ENCODE data around the gene DNAH8.
"Not testable (repeated sequence)": the region's sequence is repeated elsewhere in the genome, so short reads cannot be mapped to it uniquely, and the experiment has no call there.

Gene DNAH8

GRCh38 chr6:38749473-38749872 lies 34.4 kb downstream of the DNAH8 start:
- DNase-seq (ENCODE audit: low read depth), result no peak

GRCh38 chr6:38750968-38751615 lies 36.0 kb downstream of the DNAH8 start:
- no peak for DNase-seq (ENCODE audit: low read depth)

DNA sequence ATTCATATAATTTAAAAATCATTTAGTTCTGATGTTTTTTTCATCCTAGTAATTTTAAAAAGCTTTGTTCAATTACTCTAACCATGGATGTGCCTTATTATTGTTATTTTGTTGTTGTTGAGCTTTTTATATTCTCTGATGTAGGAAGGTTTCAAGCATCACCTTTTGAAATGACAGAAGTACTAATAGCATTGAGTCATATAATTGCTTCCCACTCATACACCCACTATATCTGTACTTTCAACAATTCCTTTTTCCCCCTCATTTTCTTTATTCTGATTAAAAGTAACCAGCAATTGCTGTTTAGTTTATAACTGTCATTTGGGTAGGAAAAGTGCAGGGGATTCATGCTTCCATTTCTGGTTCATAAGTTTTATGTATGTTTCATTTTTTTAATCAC lies 38.6 kb downstream of the DNAH8 start:
- no peak for DNase-seq (ENCODE audit: low read depth)

- no peak for DNase-seq (ENCODE audit: low read depth)
These were observed 40.1 kb downstream of the DNAH8 start for GRCh38 chr6:38755207-38755606.

DNA sequence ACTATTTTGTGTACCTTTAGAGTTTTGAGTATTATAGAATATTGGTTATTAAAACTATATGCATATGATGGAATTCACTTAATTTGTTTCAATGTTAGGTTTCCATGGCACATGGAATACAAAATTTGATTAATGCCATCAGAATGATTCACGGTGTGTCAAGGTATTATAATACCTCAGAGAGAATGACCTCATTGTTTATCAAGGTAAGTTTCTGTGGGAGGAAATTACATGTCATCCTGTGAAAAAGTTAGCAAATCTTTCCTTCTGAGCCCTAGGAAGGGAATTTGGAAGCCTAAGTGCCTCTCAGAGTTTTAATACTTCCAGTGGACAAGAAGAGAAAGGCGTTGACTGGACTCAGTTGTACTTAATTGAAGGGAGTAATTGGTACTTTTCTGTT lies 40.8 kb downstream of the DNAH8 start:
- no peak for DNase-seq (ENCODE audit: low read depth)

- no peak for DNase-seq (ENCODE audit: low read depth)
These were observed 45.0 kb downstream of the DNAH8 start for GRCh38 chr6:38760097-38760496.

- peak; percentile 9 for DNase-seq (ENCODE audit: low read depth)
These were observed 47.7 kb downstream of the DNAH8 start for GRCh38 chr6:38762848-38763247.

DNA sequence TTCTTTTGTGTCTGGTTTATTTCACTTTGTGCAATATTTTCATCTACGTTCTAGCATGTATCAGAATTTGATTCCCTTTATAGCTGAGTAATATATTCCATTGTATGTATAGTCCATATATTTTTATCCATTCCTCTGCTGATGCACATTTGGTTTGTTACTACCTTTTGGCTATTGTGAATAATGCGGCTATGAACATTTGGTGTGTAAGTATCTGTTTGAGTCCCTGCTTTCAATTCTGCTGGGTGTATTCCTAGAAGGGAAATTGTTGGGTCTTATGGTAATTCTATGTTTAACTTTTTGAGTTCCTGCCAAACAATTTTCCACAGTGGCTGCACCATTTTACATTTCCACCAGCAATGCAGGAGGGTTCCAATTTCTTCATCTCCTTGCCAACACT lies 52.4 kb downstream of the DNAH8 start:
- DNase-seq (ENCODE audit: low read depth), result no peak

DNA sequence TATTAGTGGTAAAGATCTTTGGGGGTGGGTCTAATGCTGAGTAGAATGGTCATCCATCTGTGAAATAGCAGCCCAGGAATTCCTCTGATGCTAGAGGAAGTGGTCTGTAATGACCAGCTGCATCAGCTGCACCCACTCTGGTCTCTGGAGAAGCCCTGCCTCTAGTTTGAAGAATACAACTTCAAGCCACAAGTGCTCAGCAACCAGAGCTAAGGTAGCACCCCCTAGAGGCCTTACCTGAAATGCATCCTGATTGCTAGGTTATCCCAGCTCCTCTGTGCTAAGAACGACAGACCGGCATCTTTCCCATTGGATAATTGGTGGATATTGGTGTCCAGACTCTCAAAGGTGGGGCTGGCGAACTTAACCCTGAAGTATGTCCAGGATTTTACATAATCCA lies 58.2 kb downstream of the DNAH8 start:
- DNase-seq (ENCODE audit: low read depth), result no peak

DNA sequence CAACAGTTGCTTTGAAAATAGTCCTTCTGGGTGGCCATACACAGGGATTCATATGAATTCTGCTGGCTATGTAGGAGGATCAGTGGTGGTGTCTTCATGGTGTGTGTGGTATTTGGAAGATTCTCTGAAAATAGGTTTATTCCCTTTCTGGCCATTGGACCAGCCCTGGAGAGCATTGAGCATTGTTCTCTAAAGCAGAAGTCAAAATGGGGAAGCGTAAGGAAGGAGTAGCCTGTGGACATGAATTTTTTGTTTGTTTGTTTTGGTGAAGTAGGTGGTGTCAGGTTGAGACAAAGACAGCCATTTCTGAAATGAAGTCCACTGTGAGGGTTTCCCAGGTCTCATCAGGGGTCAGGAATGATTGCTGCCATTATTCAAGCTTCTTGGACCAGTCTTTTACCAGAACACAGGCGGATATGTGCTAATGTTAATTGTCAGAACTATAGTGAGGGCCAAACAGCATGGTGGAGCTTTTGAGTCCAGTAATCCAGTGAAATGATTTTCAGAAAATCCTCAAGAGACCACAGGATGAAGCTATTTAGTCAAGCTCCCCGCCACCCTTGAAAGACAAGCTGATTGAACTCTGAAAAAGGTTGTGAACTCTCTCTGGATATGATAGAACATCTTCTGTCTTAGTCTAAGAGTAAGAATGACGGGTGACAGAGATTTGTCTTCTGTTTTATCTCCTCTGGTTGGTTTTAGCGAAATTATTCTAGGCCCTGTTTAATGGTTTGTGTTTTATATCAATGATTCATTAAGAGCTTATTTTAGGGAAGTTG lies 60.0 kb downstream of the DNAH8 start:
- no peak for DNase-seq (ENCODE audit: low read depth)

GRCh38 chr6:38775870-38776269 lies 60.8 kb downstream of the DNAH8 start:
- DNase-seq (ENCODE audit: low read depth), result peak; percentile 58

DNA sequence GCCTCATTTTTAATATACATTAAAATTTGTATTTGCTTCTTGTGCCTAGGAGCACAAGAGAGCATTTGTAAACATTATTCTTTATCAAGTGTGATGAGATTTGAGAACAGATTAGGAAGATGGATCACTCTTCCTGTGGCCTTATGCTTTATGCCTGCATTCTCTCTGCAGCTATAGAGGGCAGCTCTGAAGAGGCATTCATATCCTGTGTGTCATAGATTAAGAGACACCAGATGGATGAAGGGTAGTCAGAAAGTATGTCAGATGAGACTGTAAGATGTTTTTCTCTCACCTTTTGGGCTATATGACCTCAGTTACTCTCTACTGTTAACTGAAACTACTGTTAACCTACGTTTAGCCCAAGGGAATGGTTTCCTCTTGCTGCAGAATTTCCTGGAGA lies 61.4 kb downstream of the DNAH8 start:
- DNase-seq (ENCODE audit: low read depth), result peak; percentile 77

- DNase-seq (ENCODE audit: low read depth), result no peak
These were observed 64.4 kb downstream of the DNAH8 start for GRCh38 chr6:38779310-38780062.

GRCh38 chr6:38782616-38783015 lies 67.5 kb downstream of the DNAH8 start:
- DNase-seq (ENCODE audit: low read depth), result no peak

DNA sequence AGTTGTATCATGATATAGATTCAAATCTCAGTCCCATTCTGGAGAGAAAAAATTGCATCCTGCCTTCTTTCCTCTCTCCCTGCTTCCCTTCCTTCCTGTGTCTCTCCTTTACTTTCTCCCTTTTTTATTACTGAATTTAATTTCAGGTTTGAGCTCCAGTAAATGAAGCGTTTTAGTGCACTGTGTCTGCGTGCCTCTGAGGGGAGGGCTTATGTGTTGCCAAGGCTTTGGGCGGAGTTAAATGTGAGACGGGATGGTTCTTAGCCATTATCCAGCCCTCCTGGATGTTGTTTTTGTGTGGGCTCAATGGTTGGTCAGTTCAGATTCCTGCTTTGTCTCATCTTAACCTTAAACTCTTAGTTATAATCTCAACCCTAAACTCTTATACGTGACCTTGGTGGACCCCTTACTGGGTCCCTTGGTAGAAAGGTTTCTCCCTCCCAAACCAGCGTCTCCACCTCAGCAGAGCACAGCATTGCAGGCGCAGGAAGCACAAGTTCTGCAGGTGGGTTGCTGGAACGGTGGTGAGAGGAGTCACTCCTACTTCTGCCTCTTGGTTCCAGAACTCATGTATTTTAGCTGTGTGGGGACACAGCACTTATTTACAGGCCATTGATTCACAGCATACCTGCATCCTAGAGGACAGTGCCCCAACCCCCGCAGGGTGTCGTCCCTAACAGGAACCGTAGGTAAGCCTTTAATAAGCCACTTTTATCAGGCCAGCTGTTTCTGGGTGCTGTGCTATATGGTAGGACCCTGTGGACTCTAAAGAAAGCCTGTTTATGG lies 68.5 kb downstream of the DNAH8 start:
- DNase-seq (ENCODE audit: low read depth), result no peak

DNA sequence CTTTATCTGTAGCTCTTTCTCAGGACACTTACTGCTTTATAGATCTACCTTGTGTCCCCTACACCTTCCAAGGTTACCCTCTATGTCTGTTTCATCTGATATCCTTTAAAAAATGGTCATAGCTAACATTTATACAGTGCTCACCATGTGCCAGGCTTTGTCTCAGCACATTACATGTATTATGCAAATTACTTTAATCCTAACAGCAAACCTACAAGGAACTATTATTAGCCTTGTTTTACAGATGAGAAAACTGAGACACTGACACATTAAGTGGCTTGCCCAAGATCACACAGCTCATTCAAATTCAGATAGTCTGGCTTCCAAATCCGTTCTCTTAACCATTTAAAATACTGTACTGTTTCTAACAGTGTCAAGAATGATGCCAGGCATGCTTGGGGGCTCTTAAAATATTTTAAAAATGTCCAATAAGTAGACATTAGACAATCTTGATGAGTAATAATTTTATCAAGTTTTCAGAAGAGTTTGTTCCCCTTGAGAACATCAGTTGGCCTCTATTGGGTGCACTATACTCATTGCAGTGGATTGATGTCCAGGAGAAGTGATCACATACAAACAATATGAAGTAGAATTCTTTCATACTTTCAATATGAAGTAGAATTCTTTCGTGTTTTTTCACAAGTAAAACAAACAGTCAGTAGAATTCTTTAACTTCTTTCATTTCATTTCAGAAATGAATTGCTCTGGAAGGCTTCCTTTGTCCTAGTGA lies 69.6 kb downstream of the DNAH8 start:
- DNase-seq (ENCODE audit: low read depth), result peak; percentile 66

DNA sequence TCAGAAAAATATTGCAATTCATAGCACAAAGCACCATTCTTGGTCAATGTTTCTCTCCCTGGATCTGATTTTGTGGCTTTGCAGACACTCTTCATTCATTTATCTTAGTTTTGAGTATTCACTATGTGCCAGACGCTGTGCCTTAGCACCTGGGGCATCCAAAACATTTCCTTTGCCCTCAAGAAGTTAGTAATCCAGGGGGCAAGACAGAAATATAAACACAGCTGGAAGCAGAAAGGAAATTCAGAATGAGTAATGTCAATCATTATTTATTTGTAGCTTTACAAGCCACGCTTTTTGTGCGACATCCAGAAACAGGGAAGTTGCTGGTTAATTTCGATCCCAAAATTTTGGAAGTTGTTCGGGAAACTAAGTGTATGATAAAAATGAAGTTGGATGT lies 71.4 kb downstream of the DNAH8 start:
- DNase-seq (ENCODE audit: low read depth), result no peak

GRCh38 chr6:38789256-38789655 lies 74.1 kb downstream of the DNAH8 start:
- no peak for DNase-seq (ENCODE audit: low read depth)

DNA sequence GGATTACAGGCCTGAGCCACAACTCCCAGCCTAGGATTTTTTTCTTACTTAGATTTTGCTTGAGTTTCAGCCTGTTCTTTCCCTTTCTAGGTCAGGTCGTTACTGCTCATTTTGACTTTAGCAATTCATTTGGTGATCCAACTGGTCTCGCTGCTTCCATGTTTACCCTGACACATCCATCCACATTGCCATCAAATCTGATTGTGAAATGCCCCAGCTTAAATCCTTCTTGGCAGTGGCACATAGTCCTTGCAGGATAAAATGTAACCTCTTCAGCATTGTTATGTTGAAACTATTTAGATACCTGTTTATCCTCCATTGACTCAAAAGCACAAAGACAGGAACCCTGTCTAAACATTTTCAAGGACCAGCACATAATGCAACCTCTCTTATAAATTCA lies 77.2 kb downstream of the DNAH8 start:
- DNase-seq (ENCODE audit: low read depth), result no peak

GRCh38 chr6:38794682-38795081 lies 79.6 kb downstream of the DNAH8 start:
- no peak for DNase-seq (ENCODE audit: low read depth)

- no peak for DNase-seq (ENCODE audit: low read depth)
These were observed 80.9 kb downstream of the DNAH8 start for GRCh38 chr6:38796006-38796405.

- DNase-seq (ENCODE audit: low read depth), result not testable (repeated sequence)
These were observed 81.3 kb downstream of the DNAH8 start for GRCh38 chr6:38796437-38796836.
